Endothelial cell of umbilical vein (primary cell): Measurements from ENCODE around the gene SPACA4. TPM values are rescaled to one million over a fixed set of nuclear protein-coding genes. Genes with fewer than 3 reads are reported as not detected.

ENCODE experiments used
- BruUV-seq: library from RNA; stranded (reverse); fragments of 400-500 nt; replicated peaks from 2 replicates; lab custom pipeline; 2021; lab: Mats Ljungman, UMichigan
- CTCF ChIA-PET: fragments of 300-600, 350-600 bp; sonication (Branson Sonifier 250); formaldehyde crosslinking; loops from one replicate; lab custom pipeline; 2021; ENCODE audit warnings: antibody characterized with exemption, inconsistent platforms; lab: Charles Lee
- POLR2A ChIA-PET: fragments of 300-600, 350-600 bp; sonication (Branson Sonifier 250); formaldehyde crosslinking; loops from one replicate; lab custom pipeline; 2021; ENCODE audit warnings: antibody characterized with exemption, inconsistent platforms; lab: Charles Lee
- DNase-seq: peaks from one replicate; pipeline ENCODE4 v3.0.0-alpha.2; 2011; ENCODE audit warnings: low read depth, low spot score
- FAIRE-seq: peaks from 2 replicates; lab custom pipeline; 2011; peaks lifted over from hg19 to GRCh38; lab: Jason Lieb, UNC
- H2AFZ ChIP-seq: 2 replicates; pipeline ENCODE4 v1.6.0; 2012; ENCODE audit warnings: low read depth, low read length, control low read depth, inconsistent platforms
- H3K27ac ChIP-seq: 2 replicates; pipeline ENCODE4 v1.5.1; 2011; ENCODE audit warnings: low read depth, mild to moderate bottlenecking, control low read depth, low read length, moderate library complexity; ENCODE audit not compliant: insufficient read depth
- H3K27me3 ChIP-seq, 2 experiments: 2 replicates each; pipeline versions ENCODE4 v1.6.0 to v1.6.1; 2011; ENCODE audit warnings: low read length in 2 of 2, mixed read lengths in 1 of 2; ENCODE audit not compliant: control insufficient read depth in 2 of 2, insufficient read depth in 2 of 2
- H3K36me3 ChIP-seq, 2 experiments: 2 replicates in 1 of 2; 3 replicates in 1 of 2; pipeline ENCODE4 v1.5.1; 2011; ENCODE audit warnings: low read length in 2 of 2, mild to moderate bottlenecking in 1 of 2, moderate library complexity in 1 of 2; ENCODE audit not compliant: control insufficient read depth in 2 of 2, insufficient read depth in 2 of 2; ENCODE audit errors: extremely low read depth in 1 of 2
- H3K4me1 ChIP-seq: 3 replicates; pipeline ENCODE4 v1.5.1; 2011; ENCODE audit warnings: mild to moderate bottlenecking, low read length; ENCODE audit not compliant: control insufficient read depth, insufficient read depth; ENCODE audit errors: extremely low read depth
- H3K4me2 ChIP-seq: 2 replicates; pipeline ENCODE4 v1.6.1; 2011; ENCODE audit warnings: low read length, control low read depth, mixed read lengths; ENCODE audit not compliant: insufficient read depth
- H3K4me3 ChIP-seq, 3 experiments: fragments of 200-600 bp in 1 of 3; sonication (generic), shearing (Covaris generic) in 1 of 3; replicated peaks in 1 of 3; 2 replicates each; pipeline ENCODE4 v1.5.1; 2011 to 2016; ENCODE audit warnings: control low read depth in 3 of 3, low read length in 3 of 3, mild to moderate bottlenecking in 2 of 3, inconsistent platforms in 1 of 3, low read depth in 1 of 3, moderate library complexity in 1 of 3; ENCODE audit not compliant: insufficient read depth in 1 of 3
- H3K79me2 ChIP-seq: 2 replicates; pipeline ENCODE4 v1.6.0; 2012; ENCODE audit warnings: low read length, inconsistent platforms; ENCODE audit not compliant: control insufficient read depth, insufficient read depth
- H3K9ac ChIP-seq: replicated peaks from 2 replicates; pipeline ENCODE3; 2011; ENCODE audit warnings: low read length, control low read depth; ENCODE audit not compliant: insufficient read depth; ENCODE audit errors: extremely low read depth
- H3K9me1 ChIP-seq: replicated peaks from 3 replicates; pipeline ENCODE4 v1.6.0; 2011; ENCODE audit warnings: mild to moderate bottlenecking, low read length; ENCODE audit not compliant: control insufficient read depth, insufficient read depth; ENCODE audit errors: extremely low read depth
- H3K9me3 ChIP-seq: replicated peaks from 2 replicates; pipeline ENCODE4 v1.5.1; 2012; ENCODE audit warnings: low read length, inconsistent platforms; ENCODE audit not compliant: control insufficient read depth, insufficient read depth
- H4K20me1 ChIP-seq: replicated peaks from 2 replicates; pipeline ENCODE3; 2011; ENCODE audit warnings: mild to moderate bottlenecking, low read length; ENCODE audit not compliant: control insufficient read depth, insufficient read depth; ENCODE audit errors: extremely low read depth
- EZH2 ChIP-seq: IDR thresholded peaks from 2 replicates; pipeline ENCODE4 v1.6.1; 2012; ENCODE audit warnings: borderline replicate concordance, low read depth, mild to moderate bottlenecking, moderate library complexity, low read length, inconsistent platforms; ENCODE audit not compliant: severe bottlenecking
- JUN ChIP-seq: IDR thresholded peaks from 2 replicates; pipeline ENCODE4 v1.6.1; 2011; ENCODE audit warnings: borderline replicate concordance, low read depth; ENCODE audit not compliant: insufficient read length, insufficient read depth
- MAX ChIP-seq: IDR thresholded peaks from 2 replicates; pipeline ENCODE4 v1.6.1; 2011; ENCODE audit not compliant: insufficient read depth, insufficient read length
- dilution Hi-C: fragments of 300-500 bp; cut with MboI; formaldehyde crosslinking; loops from one replicate; pipeline ENCODE4 v1.15.0; 2019; ENCODE audit warnings: low sequenced_read_pairs; ENCODE audit not compliant: extremely low pct_ligation_motif_present
- intact Hi-C: fragments of 100-400 bp; cut with micrococcal nuclease; formaldehyde crosslinking; loops from one replicate; pipeline ENCODE4 v1.10.0; 2022
- polyA plus RNA-seq, 4 experiments: library from polyadenylated mRNA; depleted of rRNA in 3 of 4; stranded (reverse) in 3 of 4; unstranded in 1 of 4; fragments of >200 nt; gene quantifications; 2 replicates each; pipeline versions ENCODE4 v1.2.1 to v1.2.3, GENCODE V29; 2011 to 2012; ENCODE audit warnings: missing spikeins in 1 of 4
- total RNA-seq: library from RNA; stranded (reverse); gene quantifications from 2 replicates; pipeline ENCODE4 v1.2.3, GENCODE V29; 2021
- TF ChIP-seq, protein P1 (sequence below), 2 donors: IDR thresholded peaks; 1 replicate in 1 of 2; 2 replicates in 1 of 2; pipeline ENCODE4 v1.5.1; 2011; ENCODE audit warnings: low read length in 2 of 2, mild to moderate bottlenecking in 2 of 2, moderate library complexity in 2 of 2, control low read depth in 1 of 2, inconsistent platforms in 1 of 2, low read depth in 1 of 2; ENCODE audit not compliant: insufficient read depth in 1 of 2; ENCODE audit errors: extremely low read depth in 1 of 2

SPACA4 gene
- total and polyA plus RNA-seq, 2 donors (not counting 3 experiments of a cell fraction or from before 2014, with no cell fraction given) = not detected

- intact Hi-C loops = no loop called here
- Histone ChIP-seq H2AFZ (peak overlapping the region; percentile 50), H3K9me3 (no peaks in the 10 kb centered on the region), H3K4me3 (no peak overlapping the region), H3K79me2 (no peaks in the 10 kb centered on the region), H4K20me1 (no peaks in the 10 kb centered on the region), H3K27ac (no peak overlapping the region), H3K9ac (no peak overlapping the region), H3K27me3 (no peaks in the 10 kb centered on the region), H3K4me2 (no peak overlapping the region), H3K4me1 (no peaks in the 10 kb centered on the region), H3K9me1 (no peaks in the 10 kb centered on the region), H3K36me3 (no peaks in the 10 kb centered on the region)
- ChIA-PET POLR2A (interaction anchor here (0.6 to 1.3 kb wide), 3 partner anchors 9 to 67 kb away, joined by 4 to 15 read pairs (median 6); partner anchors contain the start of genes RPL18 and SPHK2), CTCF (interaction anchor here (0.6 to 2.4 kb wide), 14 partner anchors 10 to 337 kb away, joined by 3 to 16 read pairs (median 5); partner anchors contain the start of genes RPL18 and SPHK2)
- TF ChIP-seq, protein P1, sequence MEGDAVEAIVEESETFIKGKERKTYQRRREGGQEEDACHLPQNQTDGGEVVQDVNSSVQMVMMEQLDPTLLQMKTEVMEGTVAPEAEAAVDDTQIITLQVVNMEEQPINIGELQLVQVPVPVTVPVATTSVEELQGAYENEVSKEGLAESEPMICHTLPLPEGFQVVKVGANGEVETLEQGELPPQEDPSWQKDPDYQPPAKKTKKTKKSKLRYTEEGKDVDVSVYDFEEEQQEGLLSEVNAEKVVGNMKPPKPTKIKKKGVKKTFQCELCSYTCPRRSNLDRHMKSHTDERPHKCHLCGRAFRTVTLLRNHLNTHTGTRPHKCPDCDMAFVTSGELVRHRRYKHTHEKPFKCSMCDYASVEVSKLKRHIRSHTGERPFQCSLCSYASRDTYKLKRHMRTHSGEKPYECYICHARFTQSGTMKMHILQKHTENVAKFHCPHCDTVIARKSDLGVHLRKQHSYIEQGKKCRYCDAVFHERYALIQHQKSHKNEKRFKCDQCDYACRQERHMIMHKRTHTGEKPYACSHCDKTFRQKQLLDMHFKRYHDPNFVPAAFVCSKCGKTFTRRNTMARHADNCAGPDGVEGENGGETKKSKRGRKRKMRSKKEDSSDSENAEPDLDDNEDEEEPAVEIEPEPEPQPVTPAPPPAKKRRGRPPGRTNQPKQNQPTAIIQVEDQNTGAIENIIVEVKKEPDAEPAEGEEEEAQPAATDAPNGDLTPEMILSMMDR (IDR thresholded peaks at IDR 0.05; ENCODE audit: extremely low read depth in 1 of 2, insufficient read depth in 1 of 2, low read depth in 1 of 2, low read length in 2 of 2) = peak; percentile 39 to 41
- no peak for TF ChIP-seq JUN
- no peak for TF ChIP-seq MAX
- peak; percentile 47 for FAIRE-seq
- dilution Hi-C loops = no loop called here
- no TSS peak for BruUV-seq
- no peak for DNase-seq
Observed at GRCh38 chr19:48608798-48609263, 2.3 kb downstream of the SPACA4 start.

DNA sequence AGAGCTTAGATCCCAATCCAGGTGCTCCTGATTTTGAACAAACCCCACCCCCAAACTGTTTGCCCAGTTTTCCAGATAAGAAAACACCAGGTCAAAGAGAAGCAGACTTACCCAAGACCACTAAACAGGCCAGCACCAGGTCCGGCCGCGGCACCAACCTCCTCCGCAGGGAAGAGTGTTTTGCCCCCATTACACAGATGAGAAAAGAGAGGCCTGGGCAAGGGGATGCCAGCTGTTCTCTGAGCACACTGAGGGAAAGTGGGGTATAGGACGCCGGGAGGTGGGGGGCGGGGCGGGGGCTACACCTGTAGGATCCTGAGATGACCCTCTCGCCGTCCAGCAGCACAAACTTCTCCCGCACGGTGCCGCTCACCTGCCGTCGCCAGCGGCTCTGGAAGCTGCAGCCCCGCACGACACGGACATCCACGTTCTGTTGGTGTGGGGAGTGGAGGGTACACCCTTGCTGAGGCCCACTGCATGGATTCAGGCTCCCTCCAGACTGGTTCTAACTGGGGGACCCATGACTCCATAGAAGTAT lies 3.1 kb downstream of the SPACA4 start:
- H3K36me3 ChIP-seq = no peaks in the 10 kb centered on the region
- CTCF ChIA-PET = interaction anchor here (0.8 to 2.4 kb wide), 9 partner anchors 12 to 259 kb away, joined by 3 to 16 read pairs (median 5); no protein-coding TSS in a partner anchor
- intact Hi-C loops = no loop called here
- H3K79me2 ChIP-seq = no peaks in the 10 kb centered on the region
- H3K4me2 ChIP-seq = no peak overlapping the region
- no peak overlapping the region for H3K27ac ChIP-seq
- H3K4me1 ChIP-seq = no peaks in the 10 kb centered on the region
- no peak overlapping the region for H3K9ac ChIP-seq
- POLR2A ChIA-PET = interaction anchor here (1.3 kb wide), 1 partner anchor 9 kb away, joined by 15 read pairs; the partner anchor contains the start of genes RPL18 and SPHK2
- H3K27me3 ChIP-seq = no peaks in the 10 kb centered on the region
- H2AFZ ChIP-seq = no peak overlapping the region
- no TSS peak for BruUV-seq
- FAIRE-seq (no peak), DNase-seq (no peak)
- H4K20me1 ChIP-seq = no peaks in the 10 kb centered on the region
- H3K4me3 ChIP-seq = no peak overlapping the region
- no peaks in the 10 kb centered on the region for H3K9me1 ChIP-seq
- TF ChIP-seq EZH2 (no peak), MAX (no peak)
- dilution Hi-C loops = no loop called here
- no peaks in the 10 kb centered on the region for H3K9me3 ChIP-seq
